GM10847 (cell line): ENCODE data around the gene TKT.

Experiments used
- POLR2A ChIP-seq: IDR thresholded peaks from 2 replicates; pipeline ENCODE4 v1.6.1; 2011; ENCODE audit not compliant: insufficient read length; ENCODE audit errors: extremely low read depth

TKT gene

DNA sequence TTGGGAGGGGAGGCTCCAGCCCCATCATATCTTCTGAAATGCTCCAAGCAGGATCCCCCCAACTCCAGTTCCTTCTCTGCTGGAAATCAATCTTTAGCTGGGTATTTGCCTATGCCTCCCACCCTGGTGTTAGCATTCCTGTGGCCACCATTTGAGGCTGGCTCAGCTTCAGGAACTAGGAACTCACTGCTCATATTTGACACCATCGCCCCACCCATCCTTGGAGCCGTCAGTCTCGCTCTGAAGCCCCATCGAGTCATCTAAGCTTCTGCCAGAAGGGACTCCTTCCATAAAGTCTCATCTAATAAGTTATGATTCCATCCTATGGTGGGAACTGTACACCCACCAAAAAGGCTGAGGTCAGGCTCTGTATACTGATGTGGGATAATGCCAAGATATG is 68.4 kb downstream of the TKT start:
- no peak for TF ChIP-seq POLR2A

DNA sequence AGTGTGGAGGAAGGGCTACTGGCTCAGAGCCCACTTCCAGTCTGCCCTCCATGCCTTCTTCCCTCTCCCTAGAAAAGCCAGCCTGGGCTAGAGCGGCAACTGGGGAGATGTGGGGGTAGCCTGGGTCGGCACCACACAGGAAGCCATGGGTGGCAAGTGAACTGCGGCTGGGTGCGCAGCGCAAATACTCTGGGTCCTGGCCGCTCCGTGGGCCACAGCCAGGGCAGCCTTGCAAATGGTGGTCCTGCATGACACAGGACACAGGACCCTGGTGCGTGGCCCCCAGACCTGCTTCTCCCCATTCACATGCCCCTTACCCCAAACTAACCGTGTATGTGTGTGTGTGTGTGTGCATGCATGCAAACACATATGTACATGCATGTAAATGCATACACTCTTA is 69.1 kb downstream of the TKT start:
- TF ChIP-seq POLR2A, result no peak

DNA sequence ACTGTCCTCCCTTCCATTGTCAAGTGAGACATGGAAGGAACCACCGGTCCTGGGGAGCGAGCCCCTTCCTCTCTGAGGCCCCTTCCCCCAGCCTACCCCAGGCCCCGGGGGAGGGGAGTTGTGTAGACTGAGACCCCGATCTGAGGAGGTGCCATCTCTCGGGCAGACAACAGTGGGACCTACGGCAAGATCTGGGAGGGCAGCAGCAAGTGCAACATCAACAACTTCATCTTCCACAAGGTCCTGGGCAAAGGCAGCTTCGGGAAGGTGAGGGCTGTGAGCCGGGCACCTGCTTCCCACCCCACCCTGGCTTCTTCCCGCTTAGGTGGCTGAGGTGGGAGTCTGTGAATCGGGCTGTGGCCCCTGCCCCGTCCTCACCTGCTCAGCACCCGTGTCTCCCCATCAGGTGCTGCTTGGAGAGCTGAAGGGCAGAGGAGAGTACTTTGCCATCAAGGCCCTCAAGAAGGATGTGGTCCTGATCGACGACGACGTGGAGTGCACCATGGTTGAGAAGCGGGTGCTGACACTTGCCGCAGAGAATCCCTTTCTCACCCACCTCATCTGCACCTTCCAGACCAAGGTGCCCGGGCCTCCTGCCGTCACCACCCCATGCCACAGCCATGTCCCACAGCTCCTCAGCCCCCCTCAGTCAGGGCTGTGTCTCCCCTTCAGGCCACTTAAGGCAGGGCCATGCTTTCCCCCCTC is 69.9 kb downstream of the TKT start:
- no peak for TF ChIP-seq POLR2A

DNA sequence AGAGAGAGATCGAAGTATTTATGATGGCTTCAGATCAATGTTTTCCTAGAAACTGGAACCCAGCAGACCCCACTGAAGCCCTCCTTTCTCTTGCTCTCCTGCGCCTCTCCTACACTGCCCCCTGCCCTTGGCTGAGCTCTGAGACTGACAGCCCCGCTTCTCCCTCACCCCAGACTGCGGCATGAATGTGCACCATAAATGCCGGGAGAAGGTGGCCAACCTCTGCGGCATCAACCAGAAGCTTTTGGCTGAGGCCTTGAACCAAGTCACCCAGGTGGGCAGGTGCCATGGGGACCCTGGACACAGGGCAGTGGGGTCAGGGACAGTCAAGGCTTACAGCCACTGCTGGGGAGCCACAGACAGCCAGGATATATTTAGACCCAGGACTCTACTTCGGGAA is 71.1 kb downstream of the TKT start:
- no peak for TF ChIP-seq POLR2A

DNA sequence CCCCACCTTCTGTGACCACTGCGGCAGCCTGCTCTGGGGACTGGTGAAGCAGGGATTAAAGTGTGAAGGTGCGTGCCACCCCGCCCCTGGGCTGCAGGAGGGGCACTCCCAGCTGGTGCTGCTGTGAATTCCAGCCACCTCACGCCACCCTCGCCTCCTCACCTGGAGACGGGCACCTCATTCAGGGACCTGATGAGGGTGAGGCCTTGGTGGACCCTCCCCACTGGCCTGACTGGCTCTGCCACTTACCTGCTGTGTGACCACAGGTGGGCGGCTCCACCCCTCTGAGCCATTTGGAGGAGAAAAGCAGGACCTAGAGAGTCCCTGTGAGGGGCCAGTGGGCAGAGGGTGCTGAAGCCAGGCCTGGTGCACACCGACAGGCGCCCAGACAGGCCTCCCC is 72.3 kb downstream of the TKT start:
- TF ChIP-seq POLR2A, result no peak

DNA sequence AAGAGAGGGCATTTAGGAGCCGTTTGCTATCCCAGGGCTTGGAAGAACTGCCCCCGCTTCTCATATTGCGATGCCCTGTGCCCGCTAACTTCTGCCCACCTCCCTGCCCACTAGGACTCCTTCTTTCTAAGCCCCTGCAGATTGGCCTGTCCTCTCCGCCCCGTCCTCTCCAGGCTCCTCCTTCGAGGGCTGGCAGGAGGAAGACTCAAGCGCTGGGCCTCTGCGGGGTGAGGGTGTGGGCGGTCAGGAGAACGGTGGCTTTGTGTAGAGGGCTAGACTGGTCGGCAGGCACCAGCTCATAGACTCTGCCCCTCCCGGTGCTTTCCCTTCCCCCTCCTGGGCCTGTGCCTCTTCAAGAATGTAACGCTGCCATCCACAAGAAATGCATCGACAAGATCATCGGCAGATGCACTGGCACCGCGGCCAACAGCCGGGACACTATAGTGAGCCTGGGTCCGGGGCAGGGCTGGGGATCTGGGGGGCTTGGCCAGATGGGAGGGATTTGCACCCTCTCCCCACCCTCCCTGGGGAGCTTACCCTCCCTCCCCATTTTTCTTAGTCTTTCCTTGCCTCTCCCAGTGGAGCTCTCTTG is 73.0 kb downstream of the TKT start:
- no peak for TF ChIP-seq POLR2A

DNA sequence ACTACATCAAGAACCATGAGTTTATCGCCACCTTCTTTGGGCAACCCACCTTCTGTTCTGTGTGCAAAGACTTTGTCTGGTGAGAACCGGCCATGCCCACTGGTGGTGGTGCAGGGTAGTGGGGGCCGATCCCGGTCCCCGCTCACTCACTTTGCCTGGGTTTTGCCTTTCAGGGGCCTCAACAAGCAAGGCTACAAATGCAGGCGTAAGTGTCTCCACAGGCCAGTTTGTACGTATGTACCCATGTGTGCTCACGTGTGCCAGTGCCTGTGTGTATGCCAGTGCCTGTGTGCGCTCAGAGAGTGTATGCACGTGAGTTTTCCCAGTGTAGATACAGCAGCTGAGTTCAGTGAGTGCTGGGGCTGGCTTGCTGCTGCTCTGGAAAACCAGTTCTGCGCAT is 74.3 kb downstream of the TKT start:
- TF ChIP-seq POLR2A, result no peak

DNA sequence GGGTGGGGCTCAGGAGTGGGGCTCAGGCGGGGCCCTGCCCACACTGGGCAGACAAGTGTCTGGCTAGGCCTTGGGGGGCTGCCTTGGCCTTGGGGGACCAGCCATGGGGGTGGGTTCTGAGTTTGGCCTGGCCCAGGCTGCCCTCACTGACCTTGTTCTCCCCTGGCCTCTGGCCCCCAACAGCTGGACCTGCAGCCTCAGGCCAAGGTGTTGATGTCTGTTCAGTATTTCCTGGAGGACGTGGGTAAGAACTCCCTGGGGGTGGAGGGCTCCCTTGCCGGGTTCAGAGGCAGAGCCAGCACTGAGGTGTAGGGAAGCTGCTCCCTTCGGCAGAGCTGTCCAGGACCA is 74.8 kb downstream of the TKT start:
- TF ChIP-seq POLR2A, result no peak

DNA sequence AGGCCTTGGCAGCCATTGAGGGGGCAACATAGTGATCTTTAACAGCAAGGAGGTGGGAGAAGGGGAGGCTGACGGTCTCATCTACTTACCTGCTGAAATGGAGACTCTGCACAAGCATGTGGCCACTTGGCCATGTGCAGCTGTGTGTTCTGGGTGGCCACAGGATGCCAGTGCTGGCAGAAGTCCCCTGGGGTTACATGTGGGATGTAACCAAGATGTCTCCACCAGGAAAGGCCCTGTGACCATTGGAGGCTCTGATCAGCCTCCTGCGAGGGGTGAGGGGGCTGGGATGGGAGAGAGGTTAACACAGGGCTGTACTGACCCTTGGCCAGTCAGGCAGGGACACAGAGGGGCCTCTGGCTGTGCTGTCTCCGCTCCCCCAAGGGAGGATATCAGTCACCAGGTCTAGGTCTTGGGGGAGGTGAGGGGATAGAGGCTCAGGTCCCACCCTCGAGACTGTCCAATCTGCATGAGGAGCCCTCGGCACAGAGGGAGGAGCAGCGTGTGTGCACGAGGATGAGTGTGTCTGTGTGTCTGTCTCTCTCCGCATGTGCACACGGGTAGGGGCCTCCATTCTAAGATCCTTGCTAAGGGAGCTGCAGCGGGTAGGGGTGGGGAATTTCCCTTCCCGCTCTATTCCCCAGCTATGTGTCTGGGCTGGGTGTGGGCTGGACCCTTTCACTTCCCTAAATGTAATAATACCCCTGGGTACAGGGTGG is 75.4 kb downstream of the TKT start:
- no peak for TF ChIP-seq POLR2A

DNA sequence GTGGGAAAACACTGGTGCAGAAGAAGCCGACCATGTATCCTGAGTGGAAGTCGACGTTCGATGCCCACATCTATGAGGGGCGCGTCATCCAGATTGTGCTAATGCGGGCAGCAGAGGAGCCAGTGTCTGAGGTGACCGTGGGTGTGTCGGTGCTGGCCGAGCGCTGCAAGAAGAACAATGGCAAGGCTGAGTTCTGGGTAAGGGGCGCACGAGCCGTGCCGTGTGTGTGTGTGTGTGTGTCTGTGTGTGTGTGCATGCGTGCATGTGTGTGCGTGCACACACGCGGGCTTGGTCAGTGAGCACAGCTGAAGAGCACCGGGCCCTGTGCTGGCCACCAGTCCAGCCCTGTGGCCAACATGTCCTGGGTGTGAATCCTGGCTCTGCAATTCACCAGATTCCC is 76.2 kb downstream of the TKT start:
- TF ChIP-seq POLR2A, result no peak

DNA sequence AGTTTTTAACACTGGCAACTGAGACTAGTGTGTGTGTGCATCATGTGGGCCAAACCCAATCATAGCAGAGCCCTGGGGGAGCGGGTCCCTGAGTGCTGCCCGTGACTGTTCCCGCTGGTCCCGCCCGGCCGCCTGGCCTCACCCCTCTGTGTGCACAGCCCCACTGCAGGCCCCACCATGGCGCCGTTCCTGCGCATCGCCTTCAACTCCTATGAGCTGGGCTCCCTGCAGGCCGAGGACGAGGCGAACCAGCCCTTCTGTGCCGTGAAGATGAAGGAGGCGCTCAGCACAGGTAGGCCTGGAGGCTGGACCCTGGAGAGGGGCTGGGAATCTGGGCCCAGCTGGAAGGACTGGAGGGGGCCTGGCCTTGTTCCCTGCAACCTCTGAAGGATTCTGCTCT is 77.6 kb downstream of the TKT start:
- TF ChIP-seq POLR2A, result no peak

DNA sequence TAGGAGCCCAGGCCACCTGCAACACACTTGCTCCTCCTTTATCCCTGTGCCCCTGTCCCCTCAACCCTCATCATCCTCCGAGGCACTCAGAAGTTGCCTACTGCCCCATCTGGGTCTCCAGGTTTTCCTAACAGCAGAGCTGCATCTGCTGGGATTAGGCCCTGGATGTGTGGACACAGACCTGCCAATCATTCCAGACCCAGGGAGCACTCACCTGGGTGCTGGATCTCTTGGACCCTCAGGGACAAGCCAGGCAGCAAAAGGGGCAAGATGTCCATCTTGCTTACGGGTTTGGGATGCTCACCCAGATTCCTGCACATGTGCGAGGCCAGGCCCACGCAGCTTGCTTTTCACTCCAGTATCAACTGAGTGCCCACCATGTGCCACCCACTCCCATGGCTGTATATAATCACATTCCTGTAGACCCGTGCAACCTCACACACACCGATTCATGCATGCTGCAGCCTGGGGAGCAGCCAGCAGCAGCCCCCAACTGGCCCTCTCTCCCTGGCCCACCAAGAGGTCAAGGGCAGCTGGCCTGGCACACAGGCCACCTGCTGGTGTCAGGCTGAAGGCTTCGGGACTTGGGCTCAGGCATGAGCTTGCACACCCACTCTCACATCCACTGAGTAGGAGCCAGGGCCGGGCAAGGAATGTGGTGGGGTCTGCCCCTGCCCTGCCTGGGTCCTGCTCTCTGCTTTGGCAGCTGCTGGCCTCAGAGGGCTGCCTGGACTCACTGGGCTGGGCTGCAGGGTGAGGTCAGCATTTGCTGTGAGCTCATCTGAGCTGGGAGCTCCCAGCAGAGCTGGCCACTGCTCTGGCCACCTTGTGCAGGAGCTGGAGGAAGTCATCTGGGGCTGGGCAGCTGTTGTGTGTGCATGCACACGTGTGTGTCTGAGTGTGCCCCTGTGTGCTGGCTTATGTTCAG is 79.9 kb downstream of the TKT start:
- no peak for TF ChIP-seq POLR2A
